Endothelial cell of hepatic sinusoid (primary cell): ENCODE results near the gene PLEKHN1.

Experiments
- in situ Hi-C: cut with HindIII; loops from 2 replicates; pipeline ENCODE4 v1.10.0; 2017; ENCODE audit warnings: low sequenced_read_pairs

The PLEKHN1 gene

GRCh38 chr1:929712-930632 lies 36.3 kb upstream of the PLEKHN1 start:
- in situ Hi-C loops, result no loop called here

- in situ Hi-C loops, result no loop called here
Measured at GRCh38 chr1:930633-931138, 35.6 kb upstream of the PLEKHN1 start.

- in situ Hi-C loops, result no loop called here
Measured at GRCh38 chr1:931380-932172, 34.7 kb upstream of the PLEKHN1 start.

GRCh38 chr1:932173-932510 lies 34.1 kb upstream of the PLEKHN1 start:
- in situ Hi-C loops, result no loop called here

- in situ Hi-C loops, result no loop called here
Measured at GRCh38 chr1:932776-933602, 33.3 kb upstream of the PLEKHN1 start.

- in situ Hi-C loops, result no loop called here
Measured at GRCh38 chr1:933603-933940, 32.7 kb upstream of the PLEKHN1 start.

- in situ Hi-C loops, result no loop called here
Measured at GRCh38 chr1:934991-935750, 31.1 kb upstream of the PLEKHN1 start.

- in situ Hi-C loops, result no loop called here
Measured at GRCh38 chr1:935751-936231, 30.5 kb upstream of the PLEKHN1 start.

- in situ Hi-C loops, result no loop called here
Measured at GRCh38 chr1:936348-937264, 29.7 kb upstream of the PLEKHN1 start.

GRCh38 chr1:937521-937920 lies 28.8 kb upstream of the PLEKHN1 start:
- in situ Hi-C loops, result no loop called here

- in situ Hi-C loops, result no loop called here
Measured at GRCh38 chr1:938088-938683, 28.1 kb upstream of the PLEKHN1 start.

GRCh38 chr1:938711-939489 lies 27.4 kb upstream of the PLEKHN1 start:
- in situ Hi-C loops, result no loop called here

- in situ Hi-C loops, result no loop called here
Measured at GRCh38 chr1:939511-940106, 26.7 kb upstream of the PLEKHN1 start.

- in situ Hi-C loops, result no loop called here
Measured at GRCh38 chr1:940107-941014, 25.9 kb upstream of the PLEKHN1 start.

GRCh38 chr1:941015-941587 lies 25.2 kb upstream of the PLEKHN1 start:
- in situ Hi-C loops, result no loop called here
